WI38 (cell line): Measurements from ENCODE around the gene SHISA5.

Experiments
- H3K4me3 ChIP-seq: 2 replicates; pipeline ENCODE4 v1.5.1; 2011; ENCODE audit warnings: low read depth, mild to moderate bottlenecking, control low read depth, low read length
- TF ChIP-seq, protein P1 (sequence below): IDR thresholded peaks from 2 replicates; pipeline ENCODE4 v1.5.1; 2012; ENCODE audit warnings: low read depth, mild to moderate bottlenecking, control low read depth, low read length

Gene SHISA5

DNA sequence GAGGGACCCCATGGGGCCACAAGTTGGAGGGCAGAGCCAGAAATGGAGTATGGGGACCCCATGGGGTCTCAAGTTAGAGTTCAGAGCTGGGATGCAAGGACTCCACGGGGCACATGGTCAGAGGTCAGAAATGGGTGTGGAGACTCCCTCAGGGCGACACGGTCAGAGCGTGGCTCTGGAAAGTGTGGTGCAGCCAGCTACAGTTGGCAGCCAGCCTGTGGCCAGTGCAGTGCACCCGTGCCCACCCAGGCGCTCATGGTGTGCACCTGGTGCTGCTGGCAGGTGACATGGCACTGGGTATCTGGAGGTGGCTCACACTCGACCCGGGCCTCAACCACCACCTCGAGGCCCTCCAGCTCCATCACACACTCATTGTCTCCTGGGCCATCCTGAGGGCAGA, 85.3 kb downstream of the SHISA5 start:
- no peak overlapping the region for H3K4me3 ChIP-seq
- TF ChIP-seq, protein P1, sequence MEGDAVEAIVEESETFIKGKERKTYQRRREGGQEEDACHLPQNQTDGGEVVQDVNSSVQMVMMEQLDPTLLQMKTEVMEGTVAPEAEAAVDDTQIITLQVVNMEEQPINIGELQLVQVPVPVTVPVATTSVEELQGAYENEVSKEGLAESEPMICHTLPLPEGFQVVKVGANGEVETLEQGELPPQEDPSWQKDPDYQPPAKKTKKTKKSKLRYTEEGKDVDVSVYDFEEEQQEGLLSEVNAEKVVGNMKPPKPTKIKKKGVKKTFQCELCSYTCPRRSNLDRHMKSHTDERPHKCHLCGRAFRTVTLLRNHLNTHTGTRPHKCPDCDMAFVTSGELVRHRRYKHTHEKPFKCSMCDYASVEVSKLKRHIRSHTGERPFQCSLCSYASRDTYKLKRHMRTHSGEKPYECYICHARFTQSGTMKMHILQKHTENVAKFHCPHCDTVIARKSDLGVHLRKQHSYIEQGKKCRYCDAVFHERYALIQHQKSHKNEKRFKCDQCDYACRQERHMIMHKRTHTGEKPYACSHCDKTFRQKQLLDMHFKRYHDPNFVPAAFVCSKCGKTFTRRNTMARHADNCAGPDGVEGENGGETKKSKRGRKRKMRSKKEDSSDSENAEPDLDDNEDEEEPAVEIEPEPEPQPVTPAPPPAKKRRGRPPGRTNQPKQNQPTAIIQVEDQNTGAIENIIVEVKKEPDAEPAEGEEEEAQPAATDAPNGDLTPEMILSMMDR: no peak

DNA sequence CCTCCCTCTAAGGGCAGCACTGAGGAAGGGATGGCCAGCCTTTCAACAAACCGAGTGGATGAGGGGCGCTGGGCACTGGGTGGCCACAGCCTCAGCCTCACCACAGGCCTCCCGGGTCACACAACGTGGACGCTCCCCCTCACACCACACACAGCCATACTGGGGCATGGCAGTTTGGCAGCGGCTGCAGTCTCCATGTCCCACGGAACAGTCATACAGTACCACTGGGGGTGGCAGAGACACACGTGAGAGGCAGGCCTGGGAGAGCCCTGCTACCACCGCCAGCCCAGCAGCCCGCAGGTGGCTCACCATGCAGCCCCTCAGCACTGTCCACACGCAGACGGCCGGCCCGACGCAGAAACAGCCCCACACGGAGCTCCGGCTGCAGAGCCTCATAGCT, 85.8 kb downstream of the SHISA5 start:
- no peak overlapping the region for H3K4me3 ChIP-seq
- TF ChIP-seq, protein P1: no peak
